Left ventricle myocardium inferior (tissue), 1 donor: ENCODE measurements around the gene ZSCAN1. TPM values are rescaled to one million over a fixed set of nuclear protein-coding genes. Genes with fewer than 3 reads are reported as not detected.

Experiments
- DNase-seq: peaks from one replicate; pipeline ENCODE4 v3.0.0-alpha.2; 2020
- H3K27ac ChIP-seq: fragments of 200-600 bp; replicated peaks from 2 replicates; pipeline ENCODE4 v1.8.0; 2021
- H3K27me3 ChIP-seq: fragments of 200-600 bp; 2 replicates; pipeline ENCODE4 v1.8.0; 2021; ENCODE audit warnings: low read depth
- H3K36me3 ChIP-seq: fragments of 200-600 bp; 2 replicates; pipeline ENCODE4 v1.8.0; 2021
- H3K4me1 ChIP-seq: fragments of 200-600 bp; 2 replicates; pipeline ENCODE4 v1.8.0; 2021
- H3K4me3 ChIP-seq: fragments of 200-600 bp; 2 replicates; pipeline ENCODE4 v1.8.0; 2021; ENCODE audit warnings: mild to moderate bottlenecking, moderate library complexity
- H3K9me3 ChIP-seq: fragments of 200-600 bp; replicated peaks from 2 replicates; pipeline ENCODE4 v1.8.0; 2021
- intact Hi-C: fragments of 100-400 bp; cut with micrococcal nuclease; formaldehyde crosslinking; loops from one replicate; pipeline ENCODE4 v1.11.0; 2022
- total RNA-seq: library from RNA; stranded (reverse); fragmentation: NEBNext Ultra II Directional; extraction: Animal tissue kit (Norgen Biotek cat#: 25700); gene quantifications from one replicate; pipeline ENCODE4 v1.2.1, GENCODE V29; 2021
- TF ChIP-seq, protein P1 (sequence below): fragments of 200-600 bp; IDR thresholded peaks from 2 replicates; pipeline ENCODE4 v1.8.0; 2021; ENCODE audit warnings: antibody characterized with exemption, mild to moderate bottlenecking, borderline replicate concordance
- donor health status: DM: no; HTN: yes; CAD: no; lungs with severe emphysema.

The ZSCAN1 gene
- total RNA-seq, 1 donor from 2014 or later = not detected

GRCh38 chr19:58014141-58014540 lies 19.7 kb upstream of the ZSCAN1 start:
- no peak for DNase-seq
- H3K9me3 ChIP-seq = peaks cover 48% of the 10 kb centered on the region
- H3K27me3 ChIP-seq = peaks cover 3% of the 10 kb centered on the region
- TF ChIP-seq, protein P1, sequence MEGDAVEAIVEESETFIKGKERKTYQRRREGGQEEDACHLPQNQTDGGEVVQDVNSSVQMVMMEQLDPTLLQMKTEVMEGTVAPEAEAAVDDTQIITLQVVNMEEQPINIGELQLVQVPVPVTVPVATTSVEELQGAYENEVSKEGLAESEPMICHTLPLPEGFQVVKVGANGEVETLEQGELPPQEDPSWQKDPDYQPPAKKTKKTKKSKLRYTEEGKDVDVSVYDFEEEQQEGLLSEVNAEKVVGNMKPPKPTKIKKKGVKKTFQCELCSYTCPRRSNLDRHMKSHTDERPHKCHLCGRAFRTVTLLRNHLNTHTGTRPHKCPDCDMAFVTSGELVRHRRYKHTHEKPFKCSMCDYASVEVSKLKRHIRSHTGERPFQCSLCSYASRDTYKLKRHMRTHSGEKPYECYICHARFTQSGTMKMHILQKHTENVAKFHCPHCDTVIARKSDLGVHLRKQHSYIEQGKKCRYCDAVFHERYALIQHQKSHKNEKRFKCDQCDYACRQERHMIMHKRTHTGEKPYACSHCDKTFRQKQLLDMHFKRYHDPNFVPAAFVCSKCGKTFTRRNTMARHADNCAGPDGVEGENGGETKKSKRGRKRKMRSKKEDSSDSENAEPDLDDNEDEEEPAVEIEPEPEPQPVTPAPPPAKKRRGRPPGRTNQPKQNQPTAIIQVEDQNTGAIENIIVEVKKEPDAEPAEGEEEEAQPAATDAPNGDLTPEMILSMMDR = no peak
- no peak overlapping the region for H3K27ac ChIP-seq
- H3K36me3 ChIP-seq = no peaks in the 10 kb centered on the region
- intact Hi-C loops = no loop called here
- peaks cover 11% of the 10 kb centered on the region for H3K4me1 ChIP-seq
- no peak overlapping the region for H3K4me3 ChIP-seq

DNA sequence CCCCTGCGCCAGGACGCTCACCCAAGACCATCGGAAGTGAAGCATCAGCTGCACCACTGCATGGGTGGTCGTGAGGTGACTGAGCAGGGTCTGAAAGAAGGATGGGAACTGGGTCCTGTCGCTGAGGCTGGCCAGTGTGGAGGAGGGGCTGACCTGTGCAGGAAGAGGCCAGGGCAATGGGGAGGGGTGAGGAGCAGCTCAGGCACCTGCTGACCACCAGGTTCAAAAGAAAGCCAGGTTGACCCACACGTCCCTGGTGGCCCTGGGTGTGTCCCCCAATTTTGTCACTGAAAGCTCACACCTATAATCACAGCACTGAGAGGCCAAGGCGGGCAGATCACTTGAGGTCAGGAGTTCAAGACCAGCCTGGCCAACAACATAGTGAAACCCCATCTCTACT lies 13.7 kb upstream of the ZSCAN1 start:
- Histone ChIP-seq H3K4me3 (no peak overlapping the region), H3K27ac (no peak overlapping the region), H3K9me3 (peaks cover 9% of the 10 kb centered on the region), H3K27me3 (peaks cover 13% of the 10 kb centered on the region), H3K4me1 (peaks cover 6% of the 10 kb centered on the region), H3K36me3 (no peaks in the 10 kb centered on the region)
- intact Hi-C loops = loop anchor here (2.0 kb wide), 1 partner anchor 137 kb away; no protein-coding TSS in a partner anchor
- TF ChIP-seq, protein P1 = no peak
- no peak for DNase-seq

DNA sequence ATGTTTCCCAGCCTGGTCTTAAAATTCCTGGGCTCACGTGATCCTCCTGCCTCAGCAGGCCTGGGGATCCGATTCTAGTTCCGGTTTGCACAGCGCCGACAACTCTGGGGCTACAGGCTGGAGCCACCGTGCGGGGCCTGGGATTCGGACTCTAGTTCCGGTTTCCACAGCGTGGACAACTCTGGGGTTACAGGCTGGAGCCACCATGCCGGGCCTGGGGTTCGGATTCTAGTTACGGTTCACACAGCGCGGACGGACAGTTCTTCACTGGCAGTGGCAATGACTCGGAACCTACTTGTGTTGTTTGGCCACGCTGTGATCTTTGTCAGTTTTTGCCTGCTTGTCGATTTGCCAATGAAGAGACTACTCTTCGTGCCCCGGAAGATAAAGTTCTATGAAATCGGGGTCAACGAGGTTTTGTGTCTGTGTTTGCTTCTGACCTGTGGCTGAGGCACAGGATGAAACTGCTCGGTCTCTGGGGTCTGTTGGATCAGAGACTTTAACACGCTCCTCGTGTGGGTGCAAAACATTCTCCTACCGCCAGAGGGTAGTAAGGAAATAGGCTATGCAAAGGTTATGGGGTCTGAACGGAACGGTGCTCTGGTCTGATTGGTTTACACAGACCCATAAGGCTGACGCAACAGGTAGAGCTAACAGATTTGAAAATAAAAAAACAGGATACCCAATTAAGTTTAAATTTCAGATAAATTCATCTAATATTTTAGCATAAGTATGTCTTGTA lies 12.1 kb upstream of the ZSCAN1 start:
- no peak for DNase-seq
- H3K27ac ChIP-seq = no peak overlapping the region
- H3K36me3 ChIP-seq = no peaks in the 10 kb centered on the region
- intact Hi-C loops = loop anchor here (2.0 kb wide), 1 partner anchor 135 kb away; no protein-coding TSS in a partner anchor
- H3K9me3 ChIP-seq = peaks cover 10% of the 10 kb centered on the region
- peaks cover 6% of the 10 kb centered on the region for H3K4me1 ChIP-seq
- TF ChIP-seq, protein P1 = peak; percentile 86
- no peak overlapping the region for H3K4me3 ChIP-seq
- peaks cover 13% of the 10 kb centered on the region for H3K27me3 ChIP-seq

DNA sequence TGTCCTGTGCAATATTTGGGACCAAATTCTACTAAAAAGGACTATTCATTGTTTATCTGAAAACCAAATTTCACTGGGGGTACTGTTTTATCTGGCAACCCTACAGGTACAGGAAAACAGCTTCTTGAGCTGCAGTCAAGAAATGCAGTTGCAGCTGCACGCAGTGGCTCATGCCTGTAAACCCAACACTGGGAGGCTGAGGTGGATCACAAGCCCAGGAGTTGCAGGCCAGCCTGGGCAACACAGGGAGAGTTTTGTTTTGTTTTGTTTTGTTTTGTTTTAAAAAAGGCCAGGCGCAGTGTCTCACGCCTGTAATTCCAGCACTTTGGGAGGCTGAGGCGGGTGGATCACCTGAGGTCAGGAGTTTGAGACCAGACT lies 11.6 kb upstream of the ZSCAN1 start:
- H3K4me3 ChIP-seq = no peak overlapping the region
- peaks cover 6% of the 10 kb centered on the region for H3K4me1 ChIP-seq
- peaks cover 10% of the 10 kb centered on the region for H3K9me3 ChIP-seq
- DNase-seq = no peak
- peaks cover 13% of the 10 kb centered on the region for H3K27me3 ChIP-seq
- H3K27ac ChIP-seq = no peak overlapping the region
- TF ChIP-seq, protein P1 = no peak
- H3K36me3 ChIP-seq = no peaks in the 10 kb centered on the region
- intact Hi-C loops = no loop called here

- Histone ChIP-seq H3K9me3 (peaks cover 10% of the 10 kb centered on the region), H3K27ac (no peak overlapping the region), H3K27me3 (peaks cover 5% of the 10 kb centered on the region), H3K4me3 (no peak overlapping the region), H3K36me3 (no peaks in the 10 kb centered on the region), H3K4me1 (peaks cover 6% of the 10 kb centered on the region)
- TF ChIP-seq, protein P1 = no peak
- no peak for DNase-seq
- intact Hi-C loops = no loop called here
Observed at GRCh38 chr19:58024661-58025060, 9.2 kb upstream of the ZSCAN1 start.
